Daoy (cell line): ENCODE data around the gene MPHOSPH10. TPM values are rescaled to one million over a fixed set of nuclear protein-coding genes. Genes with fewer than 3 reads are reported as not detected.
"Not testable (repeated sequence)": the region's sequence is repeated elsewhere in the genome, so short reads cannot be mapped to it uniquely, and the experiment has no call there.

Experiments
- DNase-seq: peaks from one replicate; pipeline ENCODE4 v3.0.0-alpha.2; 2015; ENCODE audit warnings: low read depth
- total RNA-seq: library from RNA; depleted of rRNA; stranded (reverse); fragments of >200 nt; shearing (Covaris generic); gene quantifications from 2 replicates; pipeline ENCODE4 v1.2.3, GENCODE V29; 2014

The MPHOSPH10 gene
- total RNA-seq, 1 experiment from 2014 or later: 40.7 TPM

DNA sequence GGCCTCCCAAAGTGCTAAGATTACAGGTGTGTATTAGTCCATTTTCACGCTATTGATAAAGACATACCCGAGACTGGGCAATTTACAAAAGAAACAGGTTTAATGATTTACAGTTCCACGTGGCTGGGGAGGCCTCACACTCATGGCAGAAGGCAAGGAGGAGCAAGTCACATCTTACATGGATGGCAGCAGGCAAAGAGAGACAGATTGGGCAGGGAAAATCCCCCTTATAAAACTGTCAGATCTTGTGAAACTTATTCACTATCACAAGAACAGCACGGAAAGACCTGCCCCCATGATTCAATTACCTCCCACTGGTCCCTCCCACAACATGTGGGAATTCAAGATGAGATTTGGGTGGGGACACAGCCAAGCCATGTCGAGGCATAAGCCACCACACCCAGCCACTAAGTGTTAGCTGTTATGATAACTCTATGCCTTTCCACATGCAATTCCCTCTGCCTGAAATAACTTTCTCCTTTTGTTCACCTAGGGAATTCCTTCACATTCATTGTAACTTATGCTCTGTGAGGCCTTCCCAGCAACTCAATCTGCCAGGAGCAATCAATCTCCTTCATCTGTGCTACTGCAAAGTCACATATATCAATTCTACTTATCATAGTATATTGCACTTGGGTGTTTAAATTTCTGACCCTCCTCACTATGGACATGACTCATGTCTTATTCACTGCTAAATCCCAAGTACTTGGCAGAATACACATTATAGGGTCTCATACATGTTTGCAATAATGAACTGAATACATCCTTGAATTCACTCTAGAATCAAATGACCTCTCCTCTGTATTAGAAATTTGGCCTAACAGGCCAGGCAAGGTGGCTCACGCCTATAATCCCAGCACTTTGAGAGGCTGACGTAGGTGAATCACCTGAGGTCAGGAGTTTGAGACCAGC is 7.8 kb upstream of the MPHOSPH10 start:
- no peak for DNase-seq

DNA sequence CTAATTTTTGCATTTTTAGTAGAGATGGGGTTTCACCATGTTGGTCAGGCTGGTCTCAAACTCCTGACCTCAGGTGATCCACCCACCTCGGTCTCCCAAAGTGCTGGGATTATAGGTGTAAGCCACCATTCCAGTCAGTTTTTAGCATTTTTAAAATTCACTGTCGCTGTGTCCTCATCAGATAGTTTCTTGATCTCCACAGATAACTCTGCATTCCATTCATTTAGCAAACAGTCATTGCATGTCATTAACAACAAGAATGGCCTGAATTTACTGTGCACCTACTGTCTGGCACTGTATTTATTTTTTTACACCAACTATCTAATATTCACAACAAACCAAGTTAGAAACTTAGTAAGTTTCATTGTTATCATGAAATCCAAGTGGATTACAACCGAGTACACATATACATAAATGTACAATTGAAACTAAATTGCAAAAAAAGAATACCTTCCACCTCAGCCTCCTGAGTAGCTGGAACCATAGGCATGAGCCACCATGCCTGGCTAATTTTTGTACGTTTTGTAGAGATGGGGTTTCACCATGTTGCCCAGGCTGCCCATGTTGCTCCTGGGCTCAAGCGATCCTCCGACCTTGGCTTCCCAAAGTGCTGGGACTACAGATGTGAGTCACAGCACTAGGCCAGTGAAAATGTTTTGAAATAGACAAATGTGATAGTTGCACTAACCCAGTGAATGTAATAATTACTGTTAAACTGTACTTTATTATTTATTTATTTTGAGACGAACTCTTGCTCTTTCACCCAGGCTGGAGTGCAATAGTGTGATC is 4.7 kb upstream of the MPHOSPH10 start:
- DNase-seq: no peak

GRCh38 chr2:71126957-71127356 is 3.5 kb upstream of the MPHOSPH10 start:
- DNase-seq: no peak

GRCh38 chr2:71129114-71129901 is 1.1 kb upstream of the MPHOSPH10 start:
- DNase-seq: no peak

- DNase-seq: no peak
Measured at GRCh38 chr2:71129902-71130151, 607 bp upstream of the MPHOSPH10 start.

DNA sequence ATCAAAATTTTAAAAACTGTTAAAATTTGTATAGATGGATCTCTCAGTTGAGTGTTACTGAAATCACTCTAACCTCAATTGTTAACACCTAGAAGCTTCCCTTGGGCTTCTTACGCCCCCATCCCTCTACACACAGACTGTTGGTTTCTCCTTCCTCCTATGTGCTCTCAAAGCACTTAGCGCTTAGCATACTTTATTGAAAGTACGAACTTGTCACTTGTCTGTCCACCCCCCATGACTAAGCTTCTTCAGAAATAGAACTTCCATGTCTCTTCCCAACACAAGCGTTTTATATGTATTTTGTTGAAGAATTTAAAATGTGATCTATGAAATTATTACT is 441 bp downstream of the MPHOSPH10 start:
- DNase-seq: no peak

DNA sequence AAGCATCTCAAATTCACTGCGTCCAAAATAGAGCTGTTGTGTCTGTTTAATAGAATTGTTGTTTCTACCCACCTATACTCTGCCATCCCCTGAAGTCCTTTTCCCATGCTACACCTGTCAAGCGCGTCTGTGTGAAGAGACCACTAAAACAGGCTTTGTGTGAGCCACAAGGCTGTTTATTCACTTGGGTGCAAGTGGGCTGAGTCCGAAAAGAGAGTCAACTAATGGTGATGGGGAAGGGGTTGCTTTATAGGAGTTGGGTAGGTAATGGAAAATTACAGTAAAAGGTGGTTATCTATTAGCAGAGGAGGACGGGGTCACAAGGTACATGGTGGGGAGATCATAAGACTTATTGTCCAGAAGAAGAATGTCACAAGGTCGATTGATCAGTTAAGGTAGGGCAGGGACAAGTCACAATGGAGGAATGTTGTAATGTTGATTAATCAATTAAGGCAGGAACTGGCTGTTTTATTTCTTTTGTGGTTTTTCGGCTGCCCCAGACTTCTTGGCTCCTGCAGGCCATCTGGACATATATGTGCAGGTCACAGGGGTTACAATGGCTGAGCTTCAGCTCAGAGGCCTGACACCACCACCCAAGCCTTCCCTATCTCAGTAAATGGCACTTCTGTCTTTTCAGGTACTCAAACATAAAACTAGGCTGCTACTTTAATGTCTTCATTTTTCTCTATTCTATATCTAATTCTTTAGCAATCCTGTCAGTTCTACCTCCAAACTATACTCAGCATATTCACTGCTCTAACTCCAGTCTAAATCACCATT is 1.1 kb downstream of the MPHOSPH10 start:
- not testable (repeated sequence) for DNase-seq

DNA sequence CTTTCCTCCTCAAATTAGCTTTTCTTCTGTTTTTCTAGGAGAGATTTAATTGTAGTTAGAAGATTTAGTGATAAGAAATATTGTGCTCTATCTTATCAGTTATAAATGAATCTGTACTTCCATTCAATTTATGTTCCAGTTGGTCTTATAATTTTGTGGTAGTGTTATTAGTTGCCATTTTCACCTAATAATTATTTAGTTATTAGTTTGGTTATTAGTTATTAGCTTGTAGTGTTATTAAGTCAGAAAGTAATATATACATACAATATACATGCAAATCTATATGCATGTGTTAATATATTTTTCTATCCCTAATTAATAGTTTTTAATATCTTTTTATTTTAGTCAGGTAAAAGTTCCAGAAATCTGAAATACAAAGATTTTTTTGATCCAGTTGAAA is 3.2 kb downstream of the MPHOSPH10 start:
- DNase-seq: no peak

- no peak for DNase-seq
Measured at GRCh38 chr2:71136174-71136573, 5.7 kb downstream of the MPHOSPH10 start.

- no peak for DNase-seq
Measured at GRCh38 chr2:71143782-71144181, 13.3 kb downstream of the MPHOSPH10 start.

GRCh38 chr2:71148506-71149063 is 18.2 kb downstream of the MPHOSPH10 start:
- DNase-seq: no peak

DNA sequence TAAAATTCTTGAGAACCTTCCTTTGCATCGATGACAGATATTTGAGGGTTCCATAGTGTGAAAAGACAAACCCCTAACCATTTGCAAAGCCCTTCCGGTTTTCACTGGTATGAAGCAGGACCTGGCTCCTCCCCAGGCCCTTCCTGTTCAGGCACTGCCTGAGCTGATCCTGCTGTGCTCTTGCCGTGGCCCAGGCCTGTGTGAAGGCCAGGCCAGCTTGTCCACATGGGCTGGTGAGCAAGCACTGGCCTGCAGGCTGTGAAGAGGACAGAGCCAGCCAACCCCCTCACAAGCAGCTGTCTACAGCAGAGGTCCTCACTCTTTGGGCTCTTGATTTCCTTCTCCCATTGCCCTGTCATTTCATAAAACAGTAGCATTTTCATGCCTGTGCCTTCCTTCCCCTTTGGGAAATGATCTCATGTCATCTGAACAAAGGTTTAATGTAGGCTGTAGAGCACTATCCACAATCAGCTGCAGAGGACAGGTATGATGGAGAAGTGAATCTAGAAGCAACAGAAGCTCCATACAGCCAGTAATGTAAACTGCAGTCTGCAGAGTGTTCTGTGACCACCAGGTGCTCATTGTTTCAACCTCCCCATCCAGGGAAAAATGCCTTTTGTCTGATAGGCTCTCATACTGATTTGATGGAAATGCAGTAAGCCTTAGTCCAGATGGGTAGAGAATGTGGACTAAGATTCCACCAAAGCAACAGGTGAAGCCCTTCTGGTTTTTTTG is 19.8 kb downstream of the MPHOSPH10 start:
- no peak for DNase-seq

GRCh38 chr2:71151620-71152019 is 21.2 kb downstream of the MPHOSPH10 start:
- no peak for DNase-seq

DNA sequence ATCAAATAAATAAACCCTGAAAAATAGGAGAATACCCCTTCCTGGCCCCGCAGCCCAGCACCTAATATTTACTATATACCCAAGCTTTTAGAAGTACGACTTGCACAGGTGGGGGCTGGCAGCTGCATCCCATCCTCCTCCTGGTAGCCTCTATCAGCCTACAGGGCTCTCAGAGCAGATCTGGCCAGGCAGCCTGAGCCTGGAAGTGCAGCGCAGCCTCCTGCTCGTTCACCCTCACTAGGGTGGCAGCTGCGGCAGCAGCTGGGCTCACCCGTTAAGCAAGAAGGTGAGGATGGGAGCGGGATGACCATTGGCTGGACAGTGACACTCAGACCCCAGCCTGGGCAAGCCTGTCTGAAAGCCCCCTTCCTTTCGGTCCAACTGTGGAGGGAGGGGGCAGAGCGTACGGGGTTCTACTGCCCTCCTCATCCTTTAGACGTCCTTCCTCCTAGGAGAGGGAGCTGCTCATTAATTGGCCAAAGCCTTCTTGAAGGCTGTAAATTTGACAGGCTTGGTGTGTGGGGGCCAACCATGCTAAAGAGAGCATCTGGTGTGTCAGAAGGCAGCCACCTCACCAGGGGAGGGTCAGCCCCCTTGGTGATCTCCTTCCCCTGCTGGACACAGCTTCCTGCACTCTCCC is 23.3 kb downstream of the MPHOSPH10 start:
- no peak for DNase-seq

DNA sequence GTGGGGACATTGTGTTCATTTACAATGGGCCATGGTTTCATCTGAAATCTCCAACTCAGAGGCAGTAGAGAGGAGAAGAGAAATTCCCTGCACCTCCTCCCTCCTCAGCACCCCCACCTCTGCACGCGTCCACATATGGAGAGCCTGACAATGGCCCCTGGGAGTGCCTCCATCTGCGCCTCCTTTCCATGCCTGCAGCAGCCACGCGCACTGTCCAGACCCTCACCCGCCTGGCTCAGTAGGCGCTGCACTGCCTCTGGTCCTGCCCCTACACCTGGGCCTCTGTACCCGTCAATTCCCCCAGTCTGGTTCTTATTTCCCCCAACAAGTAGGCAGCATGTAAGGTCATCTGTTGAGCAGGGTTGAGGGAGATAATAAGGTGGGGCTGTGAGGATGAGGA is 23.8 kb downstream of the MPHOSPH10 start:
- no peak for DNase-seq

GRCh38 chr2:71154798-71155197 is 24.4 kb downstream of the MPHOSPH10 start:
- DNase-seq: peak; percentile 41

GRCh38 chr2:71155846-71156245 is 25.4 kb downstream of the MPHOSPH10 start:
- DNase-seq: no peak

DNA sequence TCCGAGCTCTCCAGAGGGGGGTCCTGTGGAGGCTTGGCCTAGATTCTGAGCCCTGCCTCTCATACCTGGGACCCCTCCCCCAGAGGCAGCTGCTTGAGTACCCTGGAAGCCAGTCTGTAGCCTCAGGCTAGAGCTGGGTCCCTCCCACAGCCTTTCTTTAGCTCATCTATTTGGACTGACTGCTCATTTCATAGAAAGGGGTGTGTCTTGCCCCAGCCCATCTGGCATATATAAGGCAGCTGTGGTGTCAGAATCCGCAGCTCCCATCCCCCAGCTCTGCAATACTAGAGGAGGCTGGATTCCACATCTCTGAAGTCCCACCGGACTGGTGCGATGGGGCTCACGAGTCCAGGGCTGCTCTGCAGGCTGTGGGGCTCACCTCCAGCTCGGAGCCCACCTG is 26.1 kb downstream of the MPHOSPH10 start:
- peak; percentile 21 for DNase-seq

GRCh38 chr2:71157124-71157793 is 26.8 kb downstream of the MPHOSPH10 start:
- DNase-seq: peak; percentile 43

DNA sequence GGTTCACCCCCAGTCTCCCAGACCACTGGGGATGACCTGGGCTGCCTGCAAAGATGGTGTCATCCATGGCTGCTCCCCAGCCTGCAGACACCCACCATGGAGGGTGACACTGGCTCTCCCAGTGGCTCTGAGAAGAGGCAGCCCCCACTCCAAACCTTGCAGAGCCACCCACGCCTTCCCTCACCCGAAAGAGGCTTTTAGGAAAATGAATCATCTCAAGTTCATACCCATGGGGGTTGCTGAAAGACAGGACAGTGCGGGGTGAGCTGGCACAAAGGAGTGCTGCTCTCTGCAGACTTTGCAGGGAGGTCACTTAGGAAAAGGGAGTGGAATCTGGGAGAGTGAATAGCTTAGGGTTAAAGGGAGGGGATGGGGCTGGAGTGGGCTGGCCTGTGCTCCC is 36.4 kb downstream of the MPHOSPH10 start:
- DNase-seq: peak; percentile 13
